ENCODE measurements around the gene PRTN3. TPM values are rescaled to one million over a fixed set of nuclear protein-coding genes. Genes with fewer than 3 reads are reported as not detected.
"Not testable (repeated sequence)": the region's sequence is repeated elsewhere in the genome, so short reads cannot be mapped to it uniquely, and the experiment has no call there.

Gene PRTN3
- total RNA-seq, 2 donors from 2014 or later: 2.6 TPM; not detected in 1

DNA sequence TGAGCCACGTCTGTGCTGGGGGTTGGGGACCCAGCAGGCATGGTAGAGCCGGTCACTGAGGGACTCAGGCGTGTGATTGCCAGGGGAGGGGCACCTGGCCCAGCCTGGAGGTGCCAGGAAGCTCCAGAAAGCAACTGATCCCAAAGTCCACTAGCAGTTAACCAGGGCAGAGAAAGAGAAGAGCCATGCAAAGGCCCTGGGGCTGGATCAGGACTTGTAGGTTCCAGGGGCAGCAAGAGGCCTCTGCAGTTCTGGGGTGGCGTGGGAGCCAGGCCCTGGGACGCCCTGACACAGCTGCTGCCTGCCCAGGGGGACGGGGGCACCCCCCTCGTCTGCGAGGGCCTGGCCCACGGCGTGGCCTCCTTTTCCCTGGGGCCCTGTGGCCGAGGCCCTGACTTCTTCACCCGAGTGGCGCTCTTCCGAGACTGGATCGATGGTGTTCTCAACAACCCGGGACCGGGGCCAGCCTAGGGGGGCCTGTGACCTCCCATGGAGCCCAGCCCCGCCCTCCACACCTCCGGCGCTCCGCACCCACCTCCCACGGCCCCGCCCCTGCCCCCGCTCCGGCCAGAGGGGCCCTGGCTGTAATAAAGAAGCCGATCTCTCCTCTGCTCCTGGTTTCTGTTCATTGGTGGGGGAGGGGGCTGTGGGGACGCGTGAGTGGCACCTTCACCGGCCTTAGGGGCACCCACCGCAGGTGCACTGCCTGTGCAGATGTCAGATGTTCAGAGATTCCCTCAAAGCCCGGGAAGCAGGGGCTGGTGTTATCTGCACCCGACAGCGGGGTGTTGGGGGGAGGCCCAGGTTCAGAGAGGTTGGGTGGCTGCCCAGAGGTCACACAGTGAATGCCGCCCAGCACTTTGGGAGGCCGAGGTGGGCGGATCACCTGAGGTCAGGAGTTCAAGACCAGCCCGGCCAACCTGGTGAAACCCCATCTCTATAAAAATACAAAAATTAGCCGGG, 9.1 kb upstream of the PRTN3 start:
- H3K36me3 ChIP-seq: no peaks in the 10 kb centered on the region
- no peaks in the 10 kb centered on the region for H3K4me1 ChIP-seq (replicated peaks)
- 48% methylated on average over 33 of the region's 38 CpGs for WGBS
- H3K27me3 ChIP-seq (replicated peaks; ENCODE audit: insufficient read depth): peaks cover 3% of the 10 kb centered on the region
- no peak for TF ChIP-seq POLR2AphosphoS5 (IDR thresholded peaks at IDR 0.05)
- TF ChIP-seq POLR2A (IDR thresholded peaks at IDR 0.05): no peak
- TF ChIP-seq, protein P1, sequence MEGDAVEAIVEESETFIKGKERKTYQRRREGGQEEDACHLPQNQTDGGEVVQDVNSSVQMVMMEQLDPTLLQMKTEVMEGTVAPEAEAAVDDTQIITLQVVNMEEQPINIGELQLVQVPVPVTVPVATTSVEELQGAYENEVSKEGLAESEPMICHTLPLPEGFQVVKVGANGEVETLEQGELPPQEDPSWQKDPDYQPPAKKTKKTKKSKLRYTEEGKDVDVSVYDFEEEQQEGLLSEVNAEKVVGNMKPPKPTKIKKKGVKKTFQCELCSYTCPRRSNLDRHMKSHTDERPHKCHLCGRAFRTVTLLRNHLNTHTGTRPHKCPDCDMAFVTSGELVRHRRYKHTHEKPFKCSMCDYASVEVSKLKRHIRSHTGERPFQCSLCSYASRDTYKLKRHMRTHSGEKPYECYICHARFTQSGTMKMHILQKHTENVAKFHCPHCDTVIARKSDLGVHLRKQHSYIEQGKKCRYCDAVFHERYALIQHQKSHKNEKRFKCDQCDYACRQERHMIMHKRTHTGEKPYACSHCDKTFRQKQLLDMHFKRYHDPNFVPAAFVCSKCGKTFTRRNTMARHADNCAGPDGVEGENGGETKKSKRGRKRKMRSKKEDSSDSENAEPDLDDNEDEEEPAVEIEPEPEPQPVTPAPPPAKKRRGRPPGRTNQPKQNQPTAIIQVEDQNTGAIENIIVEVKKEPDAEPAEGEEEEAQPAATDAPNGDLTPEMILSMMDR (IDR thresholded peaks at IDR 0.05): no peak
- no peak overlapping the region for H3K27ac ChIP-seq
- H3K9me3 ChIP-seq: no peaks in the 10 kb centered on the region
- DNase-seq (ENCODE audit: low spot score): no peak
- H3K4me3 ChIP-seq: no peak overlapping the region
- intact Hi-C loops (cut with DNase I): no loop called here

DNA sequence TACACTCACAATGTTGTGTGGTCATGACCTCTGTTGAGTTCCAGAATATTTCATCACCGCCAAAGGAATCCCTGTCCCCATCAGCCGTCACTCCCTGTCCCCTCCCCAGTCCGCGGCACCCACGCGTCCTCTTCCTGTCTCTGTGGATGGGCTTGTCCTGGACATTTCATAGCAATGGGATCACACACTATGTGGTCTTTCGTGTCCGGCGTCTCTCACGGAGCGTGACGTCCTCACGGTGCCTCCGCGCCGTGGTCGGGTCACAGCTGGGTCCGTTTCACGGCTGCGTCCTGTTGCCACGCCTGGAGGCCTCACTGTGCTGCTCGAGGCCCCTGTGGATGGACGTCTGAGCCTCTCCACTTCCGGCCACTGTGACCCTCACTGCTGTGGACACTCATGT, 6.6 kb upstream of the PRTN3 start:
- Histone ChIP-seq H3K27ac (no peak overlapping the region), H3K4me1 (replicated peaks) (no peaks in the 10 kb centered on the region), H3K9me3 (no peaks in the 10 kb centered on the region), H3K27me3 (replicated peaks; ENCODE audit: insufficient read depth) (peaks cover 3% of the 10 kb centered on the region), H3K4me3 (no peak overlapping the region), H3K36me3 (no peaks in the 10 kb centered on the region)
- TF ChIP-seq, protein P1 (IDR thresholded peaks at IDR 0.05): no peak
- TF ChIP-seq POLR2A (IDR thresholded peaks at IDR 0.05) (no peak), POLR2AphosphoS5 (IDR thresholded peaks at IDR 0.05) (no peak)
- WGBS: 70% methylated on average over 24 of the region's 24 CpGs
- intact Hi-C loops (cut with DNase I): no loop called here
- no peak for DNase-seq (ENCODE audit: low spot score)

DNA sequence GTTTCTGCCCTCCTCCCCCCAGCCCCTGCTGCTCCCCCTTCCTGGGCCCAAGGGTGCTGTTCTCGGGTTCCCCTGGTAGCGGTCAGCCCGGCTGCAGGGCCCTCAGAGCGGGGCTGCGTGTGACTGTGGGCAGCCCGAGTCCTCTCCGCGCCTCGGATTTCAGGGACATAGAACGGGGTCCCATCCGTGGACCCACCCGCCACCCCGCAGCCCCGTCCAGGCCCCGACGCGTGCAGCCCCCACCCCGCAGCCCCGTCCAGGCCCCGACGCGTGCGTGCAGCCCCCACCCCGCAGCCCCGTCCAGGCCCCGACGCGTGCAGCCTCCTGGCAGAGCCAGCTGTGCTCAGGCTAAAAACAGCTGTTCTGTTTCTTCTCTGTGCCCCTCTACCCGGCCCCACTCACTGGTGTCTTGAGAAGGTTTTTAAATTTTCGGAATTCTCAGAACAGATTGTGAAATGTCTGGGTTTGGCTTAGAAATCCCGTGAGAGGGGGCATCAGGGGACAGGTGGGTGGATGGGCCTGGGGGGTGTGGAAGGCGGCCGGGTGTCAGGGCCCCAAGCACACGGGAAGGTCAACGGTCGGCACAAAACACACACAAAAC, 5.5 kb upstream of the PRTN3 start:
- TF ChIP-seq, protein P1 (IDR thresholded peaks at IDR 0.05): no peak
- no peak for TF ChIP-seq POLR2A (IDR thresholded peaks at IDR 0.05)
- no peak for TF ChIP-seq POLR2AphosphoS5 (IDR thresholded peaks at IDR 0.05)
- no peak for DNase-seq (ENCODE audit: low spot score)
- no peaks in the 10 kb centered on the region for H3K36me3 ChIP-seq
- H3K27ac ChIP-seq: no peak overlapping the region
- H3K4me3 ChIP-seq: no peak overlapping the region
- H3K9me3 ChIP-seq: no peaks in the 10 kb centered on the region
- peaks cover 3% of the 10 kb centered on the region for H3K27me3 ChIP-seq (replicated peaks; ENCODE audit: insufficient read depth)
- H3K4me1 ChIP-seq (replicated peaks): no peaks in the 10 kb centered on the region
- intact Hi-C loops (cut with DNase I): no loop called here
- 60% methylated on average over 36 of the region's 36 CpGs for WGBS

DNA sequence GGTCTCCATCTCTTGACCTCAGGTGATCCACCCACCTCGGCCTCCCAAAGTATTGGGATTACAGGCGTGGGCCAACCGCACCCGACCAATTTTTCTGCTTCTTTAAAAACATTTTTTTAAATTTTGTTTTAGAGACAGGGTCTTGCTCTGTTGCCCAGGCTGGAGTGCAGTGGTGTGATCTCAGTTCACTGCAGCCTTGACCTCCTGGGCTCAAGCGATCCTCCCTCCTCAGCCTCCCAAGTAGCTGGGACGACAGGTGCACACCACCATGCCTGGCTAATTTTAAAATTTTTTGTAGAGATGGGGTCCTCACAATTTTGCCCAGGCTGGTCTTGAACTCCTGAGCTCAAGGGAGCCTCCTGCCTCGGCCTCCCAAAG, 2.0 kb downstream of the PRTN3 start:
- intact Hi-C loops (cut with DNase I); H3K27me3 ChIP-seq (replicated peaks; ENCODE audit: insufficient read depth); H3K36me3 ChIP-seq; H3K9me3 ChIP-seq; H3K4me3 ChIP-seq; DNase-seq (ENCODE audit: low spot score); H3K27ac ChIP-seq; H3K4me1 ChIP-seq (replicated peaks): not testable (repeated sequence)
- WGBS: 84% methylated on average over 7 of the region's 7 CpGs

DNA sequence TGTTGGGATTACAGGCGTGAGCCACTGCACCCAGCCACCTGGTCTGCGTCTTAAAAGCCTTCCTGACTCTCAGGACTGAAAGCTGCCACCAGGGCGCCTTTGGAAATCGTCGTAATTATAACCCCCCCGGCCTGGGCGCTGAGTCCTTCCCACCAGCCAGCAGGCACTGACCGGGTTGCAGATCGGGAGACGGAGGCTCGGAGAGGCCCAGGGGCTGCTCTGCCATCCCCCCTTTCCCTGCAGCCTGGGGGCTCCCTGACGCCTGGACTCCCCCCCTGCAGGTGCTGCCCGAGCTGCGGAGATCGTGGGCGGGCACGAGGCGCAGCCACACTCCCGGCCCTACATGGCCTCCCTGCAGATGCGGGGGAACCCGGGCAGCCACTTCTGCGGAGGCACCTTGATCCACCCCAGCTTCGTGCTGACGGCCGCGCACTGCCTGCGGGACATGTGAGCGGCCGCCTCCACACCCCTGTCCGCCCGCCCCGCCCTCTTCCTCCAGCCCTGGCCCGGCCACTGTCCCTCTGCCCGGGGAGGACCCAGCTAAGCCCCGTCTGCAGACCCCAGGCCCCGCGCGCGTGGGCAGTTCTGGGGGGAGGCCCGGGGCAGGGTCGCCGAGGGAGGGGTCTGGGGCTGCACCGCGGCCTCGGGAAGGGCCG, 2.5 kb downstream of the PRTN3 start:
- intact Hi-C loops (cut with DNase I): no loop called here
- no peak for DNase-seq (ENCODE audit: low spot score)
- Histone ChIP-seq H3K36me3 (no peaks in the 10 kb centered on the region), H3K9me3 (no peaks in the 10 kb centered on the region), H3K4me3 (peak overlapping the region; percentile 3 to 21), H3K27ac (no peak overlapping the region), H3K4me1 (replicated peaks) (no peaks in the 10 kb centered on the region), H3K27me3 (replicated peaks; ENCODE audit: insufficient read depth) (peaks cover 7% of the 10 kb centered on the region)
- no peak for TF ChIP-seq POLR2AphosphoS5 (IDR thresholded peaks at IDR 0.05)
- TF ChIP-seq, protein P1 (IDR thresholded peaks at IDR 0.05): peak in 1 of 4 experiments; percentile 17
- 5% methylated on average over 34 of the region's 46 CpGs for WGBS

Data from prostate gland (tissue), 2 donors.